ACC112 (cell line): ENCODE results near the gene HCN2.

Source experiments
- H2AFZ ChIP-seq: fragments of 200-600 bp; sonication (generic); one replicate; pipeline ENCODE4 v1.6.0; 2017; ENCODE audit warnings: antibody characterized with exemption, low read length; ENCODE audit not compliant: unreplicated experiment
- H3K27ac ChIP-seq: fragments of 200-600 bp; sonication (generic); 2 replicates; pipeline ENCODE4 v1.5.1; 2014; ENCODE audit warnings: low read depth, mild to moderate bottlenecking, antibody characterized with exemption, low read length, moderate library complexity
- H3K27me3 ChIP-seq: fragments of 200-600 bp; sonication (generic); 2 replicates; pipeline ENCODE4 v1.6.1; 2014; ENCODE audit warnings: mild to moderate bottlenecking, antibody characterized with exemption, low read length, moderate library complexity, mixed read lengths; ENCODE audit not compliant: insufficient read depth
- H3K36me3 ChIP-seq: fragments of 200-600 bp; sonication (generic); 2 replicates; pipeline ENCODE4 v1.6.1; 2016; ENCODE audit warnings: mild to moderate bottlenecking, antibody characterized with exemption, low read length, moderate library complexity, mixed read lengths; ENCODE audit not compliant: insufficient read depth
- H3K4me1 ChIP-seq: fragments of 200-600 bp; sonication (generic); one replicate; pipeline ENCODE4 v1.6.1; 2016; ENCODE audit warnings: low read length, mixed read lengths; ENCODE audit not compliant: insufficient read depth, unreplicated experiment, control insufficient read depth
- H3K4me3 ChIP-seq: fragments of 200-600 bp; sonication (generic); 2 replicates; pipeline ENCODE4 v1.5.1; 2014; ENCODE audit warnings: mild to moderate bottlenecking, low read depth, low read length
- H3K79me2 ChIP-seq: fragments of 200-600 bp; sonication (generic); one replicate; pipeline ENCODE4 v1.6.0; 2016; ENCODE audit warnings: low read length; ENCODE audit not compliant: control insufficient read depth, unreplicated experiment, insufficient read depth

Gene HCN2

DNA sequence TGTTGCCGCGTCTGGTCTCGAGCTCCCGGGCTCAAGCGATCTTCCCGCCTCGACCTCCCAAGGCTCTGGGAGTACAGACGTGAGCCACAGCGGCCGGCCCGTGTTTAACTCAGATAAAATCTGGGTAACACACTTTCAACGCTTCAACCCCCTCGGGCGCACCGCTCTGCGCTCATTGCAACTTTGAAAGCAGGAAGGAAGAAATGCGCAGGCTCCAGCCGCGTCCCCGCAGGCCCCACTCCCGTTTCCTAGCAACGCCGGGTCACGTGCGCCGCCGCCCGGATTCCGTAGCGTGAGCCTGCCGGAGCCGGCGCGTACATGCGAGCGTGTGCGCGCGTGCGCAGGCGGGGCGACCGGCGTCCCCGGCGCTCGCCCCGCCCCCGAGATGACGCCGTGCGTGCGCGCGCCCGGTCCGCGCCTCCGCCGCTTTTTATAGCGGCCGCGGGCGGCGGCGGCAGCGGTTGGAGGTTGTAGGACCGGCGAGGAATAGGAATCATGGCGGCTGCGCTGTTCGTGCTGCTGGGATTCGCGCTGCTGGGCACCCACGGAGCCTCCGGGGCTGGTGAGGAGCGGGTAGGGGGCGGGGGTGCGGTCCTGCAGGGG is 17.4 kb upstream of the HCN2 start, which contains the start of gene BSG:
BSG (plus strand) TSS at position 457 of the 603 bp plus-strand sequence; CDS start at position 496, 39 bp downstream.
- Histone ChIP-seq H3K27ac (peak within 1 kb of the TSS; percentile 69), H3K27me3 (no peaks in the 10 kb centered on the region), H3K79me2 (peaks cover 43% of the 10 kb centered on the region), H3K36me3 (no peaks in the 10 kb centered on the region), H3K4me3 (peak within 1 kb of the TSS; percentile 93), H2AFZ (peak within 1 kb of the TSS; percentile 91), H3K4me1 (peaks cover 16% of the 10 kb centered on the region)

DNA sequence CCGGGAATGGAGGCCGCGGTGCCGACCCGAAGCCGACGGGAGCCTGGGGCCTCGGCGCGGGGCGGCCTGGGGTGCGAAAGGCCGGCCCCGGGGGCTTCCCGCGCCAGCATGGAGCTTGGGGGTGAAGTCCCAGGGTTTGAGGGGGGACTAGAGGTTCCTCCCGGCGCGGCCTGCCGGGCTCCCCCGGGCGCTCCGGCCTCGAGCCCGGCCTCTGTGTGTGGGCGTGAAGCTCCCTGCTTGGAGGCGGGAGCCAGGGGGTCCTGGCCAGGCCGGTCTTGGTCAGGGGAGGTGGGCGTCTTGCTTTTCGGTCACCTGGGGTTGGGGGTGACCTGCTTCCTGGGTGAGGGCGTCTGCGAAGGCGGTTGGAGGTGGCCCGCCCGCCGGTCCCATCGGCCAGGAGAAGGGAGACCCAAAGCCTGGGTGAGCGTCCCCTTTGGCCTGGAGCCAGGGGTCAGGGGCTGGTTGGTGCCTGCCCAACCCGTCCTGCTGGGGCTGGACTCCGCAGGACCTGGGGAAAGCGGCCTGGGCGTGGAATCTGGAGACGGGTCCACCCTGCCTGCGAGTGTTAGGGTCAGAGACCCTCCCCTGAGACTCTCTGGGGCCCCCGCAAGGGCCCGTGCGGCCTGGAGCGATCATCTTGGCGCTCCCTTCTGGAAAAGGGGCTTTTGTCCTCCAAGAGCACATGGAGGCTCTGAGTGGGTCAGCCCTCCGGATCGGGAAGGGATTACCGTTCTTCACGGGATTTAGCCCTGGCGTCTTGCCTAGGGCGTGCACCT is 16.8 kb upstream of the HCN2 start:
- peak overlapping the region; percentile 55 for H3K27ac ChIP-seq
- no peak overlapping the region for H2AFZ ChIP-seq
- H3K27me3 ChIP-seq, result no peaks in the 10 kb centered on the region
- peaks cover 16% of the 10 kb centered on the region for H3K4me1 ChIP-seq
- H3K79me2 ChIP-seq, result peaks cover 50% of the 10 kb centered on the region
- peak overlapping the region; percentile 93 for H3K4me3 ChIP-seq
- H3K36me3 ChIP-seq, result no peaks in the 10 kb centered on the region

- Histone ChIP-seq H3K27me3 (no peaks in the 10 kb centered on the region), H3K79me2 (peaks cover 56% of the 10 kb centered on the region), H3K36me3 (no peaks in the 10 kb centered on the region), H2AFZ (no peak overlapping the region), H3K27ac (peak overlapping the region; percentile 55; the same call in 1 of the 2 replicates), H3K4me1 (peaks cover 16% of the 10 kb centered on the region), H3K4me3 (peak overlapping the region; percentile 93)
Measured at GRCh38 chr19:573519-573825, 16.2 kb upstream of the HCN2 start.

GRCh38 chr19:574658-575526 is 14.8 kb upstream of the HCN2 start:
- H3K36me3 ChIP-seq, result no peaks in the 10 kb centered on the region
- no peaks in the 10 kb centered on the region for H3K27me3 ChIP-seq
- no peak overlapping the region for H2AFZ ChIP-seq
- H3K4me3 ChIP-seq, result peak overlapping the region; percentile 71
- H3K27ac ChIP-seq, result peak overlapping the region; percentile 10; the same call in 1 of the 2 replicates
- peaks cover 16% of the 10 kb centered on the region for H3K4me1 ChIP-seq
- H3K79me2 ChIP-seq, result peaks cover 68% of the 10 kb centered on the region

- Histone ChIP-seq H3K79me2 (peaks cover 72% of the 10 kb centered on the region), H2AFZ (no peak overlapping the region)
Measured at GRCh38 chr19:575527-576506, 13.9 kb upstream of the HCN2 start.

DNA sequence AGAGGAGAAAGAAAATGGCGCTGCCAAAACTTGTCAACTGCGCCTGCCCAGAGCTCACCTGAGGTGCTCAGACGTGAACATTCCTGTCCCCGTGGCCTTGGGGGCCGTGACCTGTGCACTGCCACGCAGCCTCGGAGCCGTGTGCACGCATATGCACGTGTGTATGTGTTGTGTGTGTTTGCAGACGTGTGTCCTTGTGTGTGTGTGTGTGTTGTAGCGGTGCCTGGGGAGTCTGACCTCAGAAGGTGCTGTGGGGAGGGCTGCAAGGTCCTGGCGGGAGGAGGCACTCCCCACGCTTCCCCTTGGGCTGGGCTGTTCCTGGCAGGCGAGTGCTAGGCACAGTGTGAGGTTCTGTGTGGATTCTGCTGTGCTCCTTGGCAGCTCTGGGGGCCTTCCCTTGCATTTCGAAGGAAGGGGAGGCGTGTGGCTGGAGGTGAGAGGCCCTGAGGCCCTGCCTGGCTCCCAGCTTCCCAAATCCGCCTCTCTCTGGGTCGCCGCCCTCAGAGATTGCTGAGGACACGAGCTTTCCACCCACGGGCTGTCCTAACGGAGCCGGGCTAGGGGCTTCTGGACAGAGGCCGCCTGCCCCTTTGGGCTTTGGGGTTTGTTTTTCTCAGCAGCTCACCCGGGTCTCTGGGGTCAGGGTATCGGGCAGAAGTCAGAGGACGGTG is 12.8 kb upstream of the HCN2 start:
- no peaks in the 10 kb centered on the region for H3K36me3 ChIP-seq
- peaks cover 16% of the 10 kb centered on the region for H3K4me1 ChIP-seq
- peaks cover 72% of the 10 kb centered on the region for H3K79me2 ChIP-seq
- H3K27me3 ChIP-seq, result no peaks in the 10 kb centered on the region
- no peak overlapping the region for H2AFZ ChIP-seq
- H3K4me3 ChIP-seq, result no peak overlapping the region
- no peak overlapping the region for H3K27ac ChIP-seq

More at GRCh38 chr19:575527-576506, 13.9 kb upstream of the HCN2 start:
- H3K36me3 ChIP-seq, result no peaks in the 10 kb centered on the region
- peak overlapping the region; percentile 47; the same call in 1 of the 2 replicates for H3K4me3 ChIP-seq
- peak overlapping the region; percentile 19; the same call in 1 of the 2 replicates for H3K27ac ChIP-seq
- peaks cover 16% of the 10 kb centered on the region for H3K4me1 ChIP-seq
- no peaks in the 10 kb centered on the region for H3K27me3 ChIP-seq

DNA sequence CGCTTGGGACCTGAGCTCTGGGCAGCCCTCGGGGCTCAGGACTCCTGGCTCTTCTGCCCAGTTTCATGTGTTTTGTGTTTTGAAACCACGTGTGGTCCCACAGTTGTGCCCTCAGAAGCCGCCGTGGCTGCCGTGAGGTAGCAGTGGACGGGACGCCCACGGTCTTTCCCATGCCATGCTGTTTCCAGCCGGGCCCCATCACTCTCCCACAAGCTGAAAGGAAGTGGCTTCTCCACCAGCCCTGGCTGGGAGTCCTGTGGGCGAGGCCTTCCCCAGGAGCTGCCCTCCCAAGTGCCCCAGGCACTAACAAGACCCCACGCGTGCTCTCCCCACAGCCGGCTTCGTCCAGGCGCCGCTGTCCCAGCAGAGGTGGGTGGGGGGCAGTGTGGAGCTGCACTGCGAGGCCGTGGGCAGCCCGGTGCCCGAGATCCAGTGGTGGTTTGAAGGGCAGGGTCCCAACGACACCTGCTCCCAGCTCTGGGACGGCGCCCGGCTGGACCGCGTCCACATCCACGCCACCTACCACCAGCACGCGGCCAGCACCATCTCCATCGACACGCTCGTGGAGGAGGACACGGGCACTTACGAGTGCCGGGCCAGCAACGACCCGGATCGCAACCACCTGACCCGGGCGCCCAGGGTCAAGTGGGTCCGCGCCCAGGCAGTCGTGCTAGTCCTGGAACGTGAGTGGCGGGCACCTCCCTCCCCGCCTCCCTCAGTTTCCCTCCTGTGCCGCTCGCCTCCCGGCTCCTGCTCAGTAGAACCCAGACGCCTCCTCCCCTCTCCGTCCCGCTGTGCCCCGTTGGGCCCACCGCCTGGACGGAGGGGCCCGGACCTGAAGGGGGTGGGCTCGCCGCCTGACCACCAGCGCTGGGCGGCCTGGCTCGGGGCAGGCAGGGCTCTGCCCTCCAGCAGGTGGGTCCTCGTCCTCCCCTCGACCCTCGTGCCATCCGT is 12.0 kb upstream of the HCN2 start:
- Histone ChIP-seq H3K36me3 (no peaks in the 10 kb centered on the region), H3K4me1 (peaks cover 17% of the 10 kb centered on the region), H3K79me2 (peaks cover 69% of the 10 kb centered on the region), H2AFZ (no peak overlapping the region), H3K4me3 (no peak overlapping the region), H3K27ac (no peak overlapping the region), H3K27me3 (no peaks in the 10 kb centered on the region)

GRCh38 chr19:579111-579841 is 10.4 kb upstream of the HCN2 start:
- Histone ChIP-seq H3K27ac (no peak overlapping the region), H2AFZ (no peak overlapping the region), H3K4me3 (no peak overlapping the region), H3K4me1 (peaks cover 21% of the 10 kb centered on the region), H3K27me3 (no peaks in the 10 kb centered on the region), H3K79me2 (peaks cover 56% of the 10 kb centered on the region), H3K36me3 (no peaks in the 10 kb centered on the region)
